IMR-90 (cell line): ENCODE measurements around the gene WDFY2. TPM values are rescaled to one million over a fixed set of nuclear protein-coding genes. Genes with fewer than 3 reads are reported as not detected.

Experiments
- ATAC-seq: fragments of 200-7000 bp; cut with Tn5 transposase; 2 replicates; pipeline ENCODE4 v1.9.1; 2020; ENCODE audit warnings: low read depth, mild to moderate bottlenecking, moderate library complexity
- BruUV-seq: library from RNA; stranded (reverse); fragments of 400-500 nt; replicated peaks from 2 replicates; lab custom pipeline; 2021; lab: Mats Ljungman, UMichigan
- CTCF ChIA-PET: fragments of 300-600 bp; formaldehyde crosslinking; extraction: SDS; loops from one replicate; lab custom pipeline; 2021; ENCODE audit warnings: antibody characterized with exemption; lab: Yijun Ruan, JAX
- POLR2A ChIA-PET: fragments of 300-600 bp; sonication (Branson Sonifier 250); formaldehyde crosslinking; loops from one replicate; lab custom pipeline; 2022; ENCODE audit warnings: antibody characterized with exemption; ENCODE audit not compliant: unreplicated experiment; lab: Charles Lee
- DNase-seq: peaks from one replicate; pipeline ENCODE4 v3.0.0; 2013
- H2AFZ ChIP-seq: replicated peaks from 2 replicates; pipeline ENCODE3; 2013; ENCODE audit warnings: low read length, mild to moderate bottlenecking; ENCODE audit not compliant: poor library complexity
- H2AK5ac ChIP-seq: 2 replicates; pipeline ENCODE4 v1.6.1; 2013; ENCODE audit warnings: low read depth, low read length, inconsistent platforms
- H2AK9ac ChIP-seq: replicated peaks from 2 replicates; pipeline ENCODE3; 2013; ENCODE audit warnings: mild to moderate bottlenecking, low read depth, low read length, moderate library complexity; ENCODE audit not compliant: poor library complexity
- H2BK120ac ChIP-seq: 2 replicates; pipeline ENCODE4 v1.6.1; 2013; ENCODE audit warnings: low read depth, low read length, inconsistent platforms
- H2BK15ac ChIP-seq: 3 replicates; pipeline ENCODE4 v1.6.1; 2013; ENCODE audit warnings: low read depth, low read length, inconsistent platforms
- H2BK20ac ChIP-seq: 2 replicates; pipeline ENCODE4 v1.6.1; 2013; ENCODE audit warnings: low read depth, mild to moderate bottlenecking, inconsistent platforms, low read length, moderate library complexity
- H2BK5ac ChIP-seq: 2 replicates; pipeline ENCODE4 v1.6.1; 2013; ENCODE audit warnings: mild to moderate bottlenecking, low read depth, low read length, inconsistent platforms; ENCODE audit not compliant: poor library complexity, severe bottlenecking
- H3K14ac ChIP-seq: replicated peaks from 2 replicates; pipeline ENCODE4 v1.6.1; 2013; ENCODE audit warnings: low read depth, low read length, inconsistent platforms
- H3K18ac ChIP-seq: 2 replicates; pipeline ENCODE4 v1.6.1; 2013; ENCODE audit warnings: low read depth, low read length, control low read depth
- H3K23ac ChIP-seq: 2 replicates; pipeline ENCODE4 v1.6.1; 2013; ENCODE audit warnings: low read depth, low read length, inconsistent platforms
- H3K27ac ChIP-seq: 2 replicates; pipeline ENCODE4 v1.5.1; 2013; ENCODE audit warnings: mild to moderate bottlenecking, control low read depth, low read length; ENCODE audit not compliant: insufficient read depth
- H3K27me3 ChIP-seq: 2 replicates; pipeline ENCODE4 v1.6.1; 2013; ENCODE audit warnings: low read length; ENCODE audit not compliant: control insufficient read depth, insufficient read depth
- H3K36me3 ChIP-seq: 2 replicates; pipeline ENCODE4 v1.6.1; 2013; ENCODE audit warnings: low read length, mixed read lengths; ENCODE audit not compliant: control insufficient read depth, insufficient read depth
- H3K4ac ChIP-seq: 2 replicates; pipeline ENCODE4 v1.6.1; 2013; ENCODE audit warnings: low read depth, low read length, inconsistent platforms
- H3K4me1 ChIP-seq: 2 replicates; pipeline ENCODE4 v1.6.1; 2013; ENCODE audit warnings: low read length, mixed read lengths; ENCODE audit not compliant: control insufficient read depth, insufficient read depth
- H3K4me2 ChIP-seq: 2 replicates; pipeline ENCODE4 v1.6.1; 2013; ENCODE audit warnings: low read depth, mild to moderate bottlenecking, control low read depth, low read length, moderate library complexity
- H3K4me3 ChIP-seq: 2 replicates; pipeline ENCODE4 v1.5.1; 2013; ENCODE audit warnings: low read depth, mild to moderate bottlenecking, control low read depth, low read length, moderate library complexity; ENCODE audit not compliant: insufficient read depth
- H3K56ac ChIP-seq: 2 replicates; pipeline ENCODE4 v1.6.1; 2013; ENCODE audit warnings: low read length, inconsistent platforms; ENCODE audit not compliant: insufficient read depth; ENCODE audit errors: extremely low read depth
- H3K79me1 ChIP-seq, 2 experiments: 2 replicates each; pipeline ENCODE4 v1.6.1; 2013; ENCODE audit warnings: low read length in 2 of 2, inconsistent platforms in 1 of 2, low read depth in 1 of 2
- H3K9ac ChIP-seq: 2 replicates; pipeline ENCODE4 v1.6.1; 2013; ENCODE audit warnings: low read depth, low read length, control low read depth
- H3K9me1 ChIP-seq: 2 replicates; pipeline ENCODE4 v1.6.1; 2013; ENCODE audit warnings: low read length, inconsistent platforms; ENCODE audit not compliant: insufficient read depth
- H3K9me3 ChIP-seq: 2 replicates; pipeline ENCODE4 v1.6.1; 2013; ENCODE audit warnings: low read length; ENCODE audit not compliant: control insufficient read depth, insufficient read depth
- H4K20me1 ChIP-seq: 2 replicates; pipeline ENCODE4 v1.6.1; 2013; ENCODE audit warnings: low read length, inconsistent platforms; ENCODE audit not compliant: insufficient read depth
- H4K5ac ChIP-seq: 2 replicates; pipeline ENCODE4 v1.6.1; 2013; ENCODE audit warnings: mild to moderate bottlenecking, low read depth, low read length, control low read depth
- H4K8ac ChIP-seq, 2 experiments: 2 replicates each; pipeline ENCODE4 v1.6.1; 2013; ENCODE audit warnings: low read depth in 2 of 2, low read length in 2 of 2, control low read depth in 1 of 2, inconsistent platforms in 1 of 2
- H4K91ac ChIP-seq: 2 replicates; pipeline ENCODE4 v1.6.1; 2013; ENCODE audit warnings: low read depth, low read length, inconsistent platforms; ENCODE audit not compliant: insufficient read depth
- BHLHE40 ChIP-seq: fragments of 150-350 bp; IDR thresholded peaks from 2 replicates; pipeline ENCODE4 v1.6.1; 2016; ENCODE audit warnings: mild to moderate bottlenecking, low read depth, low read length
- CHD1 ChIP-seq: IDR thresholded peaks from 2 replicates; pipeline ENCODE4 v1.6.1; 2012; ENCODE audit warnings: low read depth, low read length, improper control_type of control experiment
- MAFK ChIP-seq: IDR thresholded peaks from 2 replicates; pipeline ENCODE4 v1.6.1; 2012; ENCODE audit warnings: low read depth, low read length, improper control_type of control experiment
- MAZ ChIP-seq: IDR thresholded peaks from 2 replicates; pipeline ENCODE4 v1.6.1; 2012; ENCODE audit warnings: low read depth, mild to moderate bottlenecking, low read length, improper control_type of control experiment, moderate library complexity, borderline replicate concordance
- POLR2A ChIP-seq: IDR thresholded peaks from 2 replicates; pipeline ENCODE4 v1.6.1; 2012; ENCODE audit warnings: mild to moderate bottlenecking, low read depth, low read length
- RCOR1 ChIP-seq: IDR thresholded peaks from 2 replicates; pipeline ENCODE4 v1.6.1; 2012; ENCODE audit warnings: mild to moderate bottlenecking, low read length, improper control_type of control experiment; ENCODE audit not compliant: insufficient replicate concordance
- RFX5 ChIP-seq: IDR thresholded peaks from 2 replicates; pipeline ENCODE4 v1.8.0; 2012; ENCODE audit warnings: low read depth, mild to moderate bottlenecking, low read length, moderate library complexity
- SMC3 ChIP-seq: fragments of 150-350 bp; IDR thresholded peaks from 2 replicates; pipeline ENCODE4 v1.6.1; 2016; ENCODE audit warnings: low read depth, mild to moderate bottlenecking, antibody characterized with exemption, low read length, moderate library complexity
- WGBS, 2 experiments: methylation state at CpG; one replicate each; pipeline versions ENCODE4 v1.1.5 to v1.1.7; 2013; ENCODE audit warnings: missing lambda C conversion rate in 2 of 2; ENCODE audit not compliant: insufficient read length in 1 of 2; ENCODE audit errors: extremely low coverage in 2 of 2; 5-methylcytosine and 5-hydroxymethylcytosine counted together
- dilution Hi-C: fragments of 300-500 bp; cut with HindIII; formaldehyde crosslinking; loops from one replicate; pipeline ENCODE4 v1.14.3; 2018; ENCODE audit warnings: low sequenced_read_pairs; ENCODE audit not compliant: unreplicated experiment
- in situ Hi-C: fragments of 300-500 bp; cut with MboI; formaldehyde crosslinking; loops from 3 replicates; pipeline ENCODE4 v1.14.3; 2019; ENCODE audit warnings: low sequenced_read_pairs, inconsistent platforms, mixed read lengths
- intact Hi-C: fragments of 100-400 bp; cut with micrococcal nuclease; formaldehyde crosslinking; loops from 2 replicates; pipeline ENCODE4 v1.10.0; 2022
- polyA plus RNA-seq, 3 experiments: library from polyadenylated mRNA; depleted of rRNA; stranded (reverse); fragments of >200 nt; gene quantifications; 2 replicates each; pipeline ENCODE4 v1.2.3, GENCODE V29; 2012; ENCODE audit warnings: low replicate concordance in 1 of 3
- total RNA-seq: library from RNA; depleted of rRNA; stranded (reverse); fragments of >200 nt; gene quantifications from 2 replicates; pipeline ENCODE4 v1.2.3, GENCODE V29; 2012
- TF ChIP-seq, protein P1 (sequence below): conservative IDR thresholded peaks from 2 replicates; pipeline ENCODE4 v1.5.1; 2012; ENCODE audit warnings: mild to moderate bottlenecking, low read depth, low read length, improper control_type of control experiment

The WDFY2 gene
- total and polyA plus RNA-seq, 2 of the 4 experiments (the other 2 are of a cell fraction), result 4.3 to 5.4 TPM

DNA sequence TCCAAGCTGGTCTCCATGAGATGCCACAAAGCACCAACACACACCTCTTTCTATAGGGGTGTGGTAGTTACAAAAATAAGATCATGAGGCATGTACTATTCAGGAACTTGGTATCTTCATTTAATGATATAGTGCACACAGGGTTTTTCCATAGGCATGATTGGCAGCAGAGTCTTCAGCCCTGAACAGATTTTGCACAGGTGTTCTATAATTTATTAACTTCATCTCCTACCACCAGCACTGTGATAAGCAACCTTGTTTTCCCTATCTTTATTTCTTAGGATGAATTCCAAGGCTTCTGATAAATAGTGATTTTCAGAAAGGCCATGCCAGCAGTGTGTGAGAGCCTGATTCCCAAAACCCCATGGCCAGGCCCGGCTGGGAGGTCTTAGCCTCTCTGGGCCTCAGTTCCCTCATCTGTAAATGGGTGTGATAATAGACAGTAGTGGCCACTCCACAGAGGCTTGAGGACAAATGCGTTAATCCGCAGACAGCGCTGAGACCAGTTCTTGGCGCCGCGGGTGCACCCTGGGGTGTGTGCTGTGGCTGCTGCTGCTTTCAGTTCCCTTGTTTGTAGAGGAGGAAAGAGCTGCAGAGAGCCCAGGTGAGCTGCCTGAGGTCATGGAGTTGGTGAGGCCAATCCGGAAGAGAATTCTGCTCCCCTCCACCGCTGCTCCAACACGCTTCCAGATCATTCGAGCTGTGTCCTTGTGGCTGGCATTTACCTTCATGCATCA is 186.6 kb downstream of the WDFY2 start:
- Histone ChIP-seq H2AK9ac (no peak overlapping the region), H3K9me3 (no peaks in the 10 kb centered on the region), H3K9ac (no peak overlapping the region), H2AFZ (no peak overlapping the region), H2BK15ac (no peak overlapping the region), H3K27ac (no peak overlapping the region), H3K23ac (no peak overlapping the region), H3K4ac (no peak overlapping the region), H3K18ac (no peak overlapping the region), H4K20me1 (no peaks in the 10 kb centered on the region), H3K14ac (no peak overlapping the region), H4K8ac (no peak overlapping the region), H2BK120ac (no peak overlapping the region), H2AK5ac (no peak overlapping the region), H3K4me1 (no peaks in the 10 kb centered on the region), H3K9me1 (peaks cover 7% of the 10 kb centered on the region), H3K36me3 (no peaks in the 10 kb centered on the region; the same call in 1 of the 2 replicates), H2BK5ac (no peak overlapping the region), H3K4me2 (no peak overlapping the region), H3K4me3 (no peak overlapping the region), H4K5ac (no peak overlapping the region), H3K27me3 (peaks cover 6% of the 10 kb centered on the region; the same call in 1 of the 2 replicates), H2BK20ac (no peak overlapping the region), H4K91ac (no peak overlapping the region), H3K56ac (no peak overlapping the region), H3K79me1 (peaks cover 0 to 14% of the 10 kb centered on the region in 2 experiments; a peak in 2 of 4 replicates)
- ChIA-PET POLR2A (no interaction called here), CTCF (no interaction called here)
- DNase-seq (no peak), ATAC-seq (no peak)
- intact Hi-C loops (no loop called here), in situ Hi-C loops (no loop called here), dilution Hi-C loops (no loop called here)
- WGBS, 2 experiments, result 97% methylated on average over 6 of the region's 11 CpGs; no CpG with 5 or more reads in 1 of the 2 experiments
- TF ChIP-seq, protein P1, sequence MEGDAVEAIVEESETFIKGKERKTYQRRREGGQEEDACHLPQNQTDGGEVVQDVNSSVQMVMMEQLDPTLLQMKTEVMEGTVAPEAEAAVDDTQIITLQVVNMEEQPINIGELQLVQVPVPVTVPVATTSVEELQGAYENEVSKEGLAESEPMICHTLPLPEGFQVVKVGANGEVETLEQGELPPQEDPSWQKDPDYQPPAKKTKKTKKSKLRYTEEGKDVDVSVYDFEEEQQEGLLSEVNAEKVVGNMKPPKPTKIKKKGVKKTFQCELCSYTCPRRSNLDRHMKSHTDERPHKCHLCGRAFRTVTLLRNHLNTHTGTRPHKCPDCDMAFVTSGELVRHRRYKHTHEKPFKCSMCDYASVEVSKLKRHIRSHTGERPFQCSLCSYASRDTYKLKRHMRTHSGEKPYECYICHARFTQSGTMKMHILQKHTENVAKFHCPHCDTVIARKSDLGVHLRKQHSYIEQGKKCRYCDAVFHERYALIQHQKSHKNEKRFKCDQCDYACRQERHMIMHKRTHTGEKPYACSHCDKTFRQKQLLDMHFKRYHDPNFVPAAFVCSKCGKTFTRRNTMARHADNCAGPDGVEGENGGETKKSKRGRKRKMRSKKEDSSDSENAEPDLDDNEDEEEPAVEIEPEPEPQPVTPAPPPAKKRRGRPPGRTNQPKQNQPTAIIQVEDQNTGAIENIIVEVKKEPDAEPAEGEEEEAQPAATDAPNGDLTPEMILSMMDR, result no peak
- no peak for TF ChIP-seq CHD1
- TF ChIP-seq MAZ, result no peak
- no peak for TF ChIP-seq MAFK
- TF ChIP-seq SMC3, result no peak
- TF ChIP-seq RFX5, result no peak
- no peak for TF ChIP-seq RCOR1
- no peak for TF ChIP-seq BHLHE40
- no peak for TF ChIP-seq POLR2A
- BruUV-seq, result no TSS peak
